NK-92 (cell line): ENCODE measurements around the gene SHC2.

ENCODE experiments used
- DNase-seq: peaks from one replicate; lab custom pipeline; 2025; ENCODE audit not compliant: unreplicated experiment; lab: John Stamatoyannopoulos, UW

SHC2 gene

DNA sequence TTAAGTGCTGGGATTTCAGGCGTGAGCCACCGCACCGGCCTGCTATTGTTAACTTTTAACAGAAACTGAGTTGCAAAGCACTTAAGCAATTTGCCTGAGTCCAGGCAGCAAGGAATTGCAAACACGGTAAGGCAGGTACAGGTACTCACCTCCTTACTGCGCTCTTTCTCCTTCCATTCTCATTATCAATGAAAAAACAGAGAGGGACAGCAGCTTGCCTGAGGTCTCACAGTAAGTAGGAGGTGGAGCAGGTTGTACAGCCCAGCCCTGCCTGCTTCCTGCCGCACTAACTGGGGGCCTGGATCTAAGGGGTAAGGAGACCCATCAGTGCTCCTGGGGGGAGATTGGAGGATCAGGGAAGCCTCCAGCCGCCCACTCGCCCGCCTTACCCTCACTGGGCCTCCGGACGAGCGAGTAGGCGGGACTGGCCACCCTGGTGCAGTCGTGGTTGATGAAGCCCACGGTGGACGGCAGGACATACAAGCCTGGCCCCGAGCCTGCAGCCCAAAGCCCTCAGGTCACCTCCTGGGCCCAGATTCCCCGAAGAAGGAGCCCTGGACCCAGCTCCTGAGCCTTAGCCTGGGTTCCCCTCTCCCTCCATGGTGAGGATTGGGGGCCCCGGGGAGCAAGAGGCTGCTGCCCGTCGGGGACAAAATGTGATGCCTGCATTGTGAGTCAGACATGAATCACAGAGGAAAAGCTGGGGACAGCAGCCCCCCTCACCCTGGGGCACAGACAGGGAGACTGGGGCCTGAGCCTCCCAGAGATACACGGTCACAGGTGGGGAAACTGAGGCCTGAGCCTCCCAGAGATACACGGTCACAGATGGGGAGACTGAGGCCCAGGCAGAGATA, 11.4 kb upstream of the SHC2 start:
- DNase-seq: no peak

DNA sequence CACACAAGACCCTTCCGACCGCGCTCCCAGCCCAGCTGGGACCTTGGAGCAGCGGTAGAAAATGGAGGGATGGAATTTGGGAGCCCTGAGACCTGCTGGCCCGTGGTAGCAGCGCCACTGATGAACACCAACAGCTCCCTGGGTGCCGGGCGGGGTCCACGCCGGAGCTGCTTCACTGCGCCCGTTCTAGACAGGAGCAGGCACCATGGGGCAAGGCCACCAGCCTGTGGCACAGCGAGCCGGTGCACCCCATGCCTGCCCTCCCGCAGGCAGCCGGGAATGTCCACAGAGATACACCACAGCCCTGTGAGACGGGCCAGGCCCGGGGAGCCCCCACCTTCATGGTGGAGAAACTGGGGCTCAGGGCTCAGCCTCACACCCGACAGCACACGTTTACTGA, 9.9 kb upstream of the SHC2 start:
- no peak for DNase-seq

- no peak for DNase-seq
These were observed 9.0 kb upstream of the SHC2 start for GRCh38 chr19:469833-470232.

GRCh38 chr19:468587-469256, 7.9 kb upstream of the SHC2 start:
- DNase-seq: no peak

- DNase-seq: no peak
These were observed 6.7 kb upstream of the SHC2 start for GRCh38 chr19:467554-467953.

GRCh38 chr19:465056-465816, 4.4 kb upstream of the SHC2 start:
- no peak for DNase-seq

- DNase-seq: no peak
These were observed 3.3 kb upstream of the SHC2 start for GRCh38 chr19:464208-464545.

- DNase-seq: no peak
These were observed 2.8 kb upstream of the SHC2 start for GRCh38 chr19:463483-464207.

- no peak for DNase-seq
These were observed 1.1 kb upstream of the SHC2 start for GRCh38 chr19:461721-462551.

DNA sequence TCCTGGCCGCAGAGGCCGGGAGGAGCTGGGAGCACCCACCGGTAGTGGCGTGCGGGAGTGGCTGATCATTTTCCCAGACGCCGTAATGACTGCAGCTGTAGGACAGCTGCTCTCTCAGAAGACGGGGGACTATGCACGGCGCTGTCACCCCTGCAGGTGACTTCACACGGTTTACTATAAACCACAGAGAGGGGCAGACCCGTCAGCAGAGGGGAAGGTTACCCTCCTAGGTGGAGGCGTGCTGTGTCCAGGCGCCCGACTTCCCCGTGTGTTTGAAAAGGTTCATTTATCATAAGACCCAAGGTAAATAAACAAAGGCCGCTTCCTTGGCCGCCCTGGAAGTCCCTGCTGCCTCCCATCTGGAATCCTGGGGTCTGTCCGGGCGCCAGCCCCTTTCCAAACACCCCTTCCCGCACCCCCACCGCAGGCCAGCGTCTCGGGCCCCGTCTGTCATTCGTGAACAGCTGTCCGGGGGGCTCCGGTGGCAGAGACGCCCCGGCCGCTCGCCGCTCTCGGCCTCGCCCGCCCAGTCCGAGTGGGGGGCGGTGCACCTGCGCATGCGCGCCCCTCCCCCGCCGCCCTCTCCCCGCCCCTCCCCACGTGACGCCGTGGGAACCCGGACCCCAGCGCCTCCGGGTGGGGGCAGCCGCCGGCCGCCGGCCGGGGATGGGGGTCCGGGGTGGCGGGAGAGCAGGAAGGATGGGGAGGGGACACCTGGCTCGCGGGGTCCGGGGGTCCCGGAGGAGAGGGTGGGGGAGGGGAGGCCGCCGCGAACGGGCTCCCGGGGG, 915 bp downstream of the SHC2 start:
- DNase-seq: no peak

- DNase-seq: no peak
These were observed 2.5 kb downstream of the SHC2 start for GRCh38 chr19:458091-459042.

DNA sequence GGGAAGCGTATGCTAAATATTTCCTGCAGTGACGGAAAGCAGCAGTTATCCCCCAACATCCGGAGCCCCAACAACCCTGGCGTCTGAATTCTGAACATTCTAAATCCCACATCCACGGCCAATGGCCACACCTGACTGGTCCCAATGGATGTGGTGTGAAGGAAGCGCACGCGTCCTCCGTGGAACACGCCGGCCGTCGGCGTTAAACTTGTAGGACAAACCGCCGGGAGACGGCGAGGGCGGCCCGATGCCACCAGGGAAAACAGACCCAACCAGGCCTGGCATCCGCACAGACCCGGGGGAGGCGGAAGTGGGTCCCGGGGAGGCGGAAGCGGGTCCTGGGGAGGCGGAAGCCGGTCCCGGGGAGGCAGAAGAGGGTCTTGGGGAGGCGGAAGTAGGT, 3.2 kb downstream of the SHC2 start:
- no peak for DNase-seq

GRCh38 chr19:456547-457110, 4.2 kb downstream of the SHC2 start:
- no peak for DNase-seq

GRCh38 chr19:455851-456546, 4.8 kb downstream of the SHC2 start:
- no peak for DNase-seq

DNA sequence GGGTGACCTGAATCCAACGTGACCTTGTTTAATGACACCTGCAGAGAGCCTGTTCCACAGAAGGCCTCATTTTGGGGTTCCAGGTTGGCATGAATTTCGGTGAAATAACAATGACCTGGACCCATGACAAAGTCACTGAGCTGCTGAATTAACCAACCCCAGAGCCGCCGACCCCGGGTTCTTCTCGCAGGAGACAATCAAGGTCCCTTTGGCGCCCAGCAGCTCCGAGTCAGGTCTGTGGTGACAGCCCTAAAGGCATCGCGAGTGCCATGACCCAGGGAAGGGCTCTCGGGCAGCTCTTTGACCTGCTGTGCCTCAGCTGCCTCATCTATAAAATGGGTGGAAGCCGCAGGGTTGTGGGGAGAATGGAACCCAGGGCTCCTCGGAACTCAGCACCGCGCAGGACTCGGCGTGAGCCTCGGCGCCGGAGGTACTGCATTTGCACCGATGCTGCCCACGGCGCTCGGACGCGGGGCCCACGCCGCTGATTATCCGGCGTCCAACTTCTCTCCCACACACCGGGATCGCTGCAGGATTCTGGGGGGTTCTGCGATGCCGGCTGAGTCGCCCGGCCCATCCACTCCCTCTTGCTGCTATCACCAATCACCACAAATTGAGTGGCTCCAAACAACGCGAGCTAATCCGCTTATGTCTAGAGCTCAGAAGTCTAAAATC, 5.7 kb downstream of the SHC2 start:
- DNase-seq: no peak

DNA sequence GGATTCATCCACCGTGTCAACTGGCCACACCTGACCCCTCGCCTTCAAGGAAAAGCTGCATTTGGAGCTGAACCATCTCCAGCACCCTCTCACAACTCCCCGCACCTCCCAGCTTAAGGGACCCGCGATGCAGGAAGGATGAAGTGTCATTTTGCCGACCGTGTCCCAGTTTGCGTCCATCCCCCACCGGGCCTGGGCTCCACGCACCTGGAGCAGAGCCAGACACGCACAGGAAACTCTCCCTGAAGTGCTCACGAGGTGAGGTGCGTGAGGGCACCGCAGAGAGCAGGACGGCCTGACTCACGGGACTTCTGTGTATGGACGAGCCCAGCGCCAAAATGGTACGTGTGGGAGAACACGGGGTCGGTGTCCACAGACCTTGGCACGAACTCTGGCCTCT, 7.2 kb downstream of the SHC2 start:
- no peak for DNase-seq

DNA sequence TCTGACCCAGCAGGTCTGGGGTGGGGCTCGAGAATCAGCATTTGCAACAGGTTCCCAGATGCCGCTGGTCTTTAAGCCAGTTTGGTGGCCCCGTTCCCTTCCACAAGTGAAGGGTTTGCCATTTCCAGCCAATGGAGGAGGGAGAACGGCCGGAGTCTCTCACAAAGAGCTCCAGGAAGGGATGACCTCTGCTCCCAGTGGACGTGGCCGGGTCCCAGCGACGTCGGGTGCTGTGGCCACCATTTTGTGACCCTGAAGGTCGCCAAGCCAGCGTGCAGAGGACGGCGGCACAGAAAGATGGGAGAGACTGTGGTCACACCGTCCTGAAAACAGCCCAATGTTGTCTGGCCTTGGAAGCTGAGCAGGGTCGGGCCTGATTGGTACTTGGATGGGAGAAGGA, 8.0 kb downstream of the SHC2 start:
- DNase-seq: no peak
